Parathyroid adenoma (tissue), 2 donors: ENCODE results near the gene TAF15.
A peak's percentile ranks its signal among the peaks of the same experiment; 100 is the strongest.

Experiments used
- H2AFZ ChIP-seq: fragments of 300-600 bp; sonication (generic); one replicate; pipeline ENCODE4 v1.7.0; 2017; ENCODE audit warnings: antibody characterized with exemption, mild to moderate bottlenecking
- H3K27ac ChIP-seq: fragments of 300-600 bp; sonication (generic); one replicate; pipeline ENCODE4 v1.7.0; 2017
- H3K27me3 ChIP-seq: fragments of 300-600 bp; sonication (generic); one replicate; pipeline ENCODE4 v1.7.0; 2017; ENCODE audit warnings: low read length; ENCODE audit not compliant: control insufficient read depth, insufficient read depth
- H3K36me3 ChIP-seq: fragments of 300-600 bp; sonication (generic); one replicate; pipeline ENCODE4 v1.7.0; 2017; ENCODE audit warnings: low read length; ENCODE audit not compliant: control insufficient read depth, insufficient read depth
- H3K4me1 ChIP-seq: fragments of 300-600 bp; sonication (generic); one replicate; pipeline ENCODE4 v1.7.0; 2017; ENCODE audit warnings: control low read depth
- H3K4me2 ChIP-seq: fragments of 300-600 bp; sonication (generic); one replicate; pipeline ENCODE4 v1.7.0; 2017; ENCODE audit warnings: low read length
- H3K4me3 ChIP-seq: fragments of 300-600 bp; sonication (generic); one replicate; pipeline ENCODE4 v1.7.0; 2017; ENCODE audit warnings: low read depth, low read length
- H3K79me2 ChIP-seq: fragments of 300-600 bp; sonication (generic); one replicate; pipeline ENCODE4 v1.7.0; 2017; ENCODE audit warnings: control low read depth
- H3K9ac ChIP-seq: fragments of 300-600 bp; sonication (generic); one replicate; pipeline ENCODE4 v1.7.0; 2017; ENCODE audit warnings: mild to moderate bottlenecking
- H3K9me3 ChIP-seq: fragments of 300-600 bp; sonication (generic); one replicate; pipeline ENCODE4 v1.7.0; 2017; ENCODE audit warnings: low read length; ENCODE audit not compliant: control insufficient read depth
- CTCF ChIP-seq: fragments of 300-600 bp; sonication (generic); IDR thresholded peaks from one replicate; pipeline ENCODE4 v1.7.0; 2017; ENCODE audit warnings: antibody characterized with exemption, mild to moderate bottlenecking
- donor health status: primary hyperparathyroidism.

Gene TAF15

GRCh38 chr17:35764123-35764991, 44.9 kb upstream of the TAF15 start:
- peak overlapping the region; percentile 28 for H3K9ac ChIP-seq
- no peaks in the 10 kb centered on the region for H3K79me2 ChIP-seq
- peak; percentile 93 for TF ChIP-seq CTCF
- peak overlapping the region; percentile 76 for H3K4me2 ChIP-seq
- H3K9me3 ChIP-seq: no peaks in the 10 kb centered on the region
- no peaks in the 10 kb centered on the region for H3K36me3 ChIP-seq
- H3K4me3 ChIP-seq: peak overlapping the region; percentile 44
- peak overlapping the region; percentile 49 for H3K27ac ChIP-seq
- peak overlapping the region; percentile 100 for H2AFZ ChIP-seq
- H3K27me3 ChIP-seq: no peaks in the 10 kb centered on the region
- no peaks in the 10 kb centered on the region for H3K4me1 ChIP-seq

GRCh38 chr17:35765086-35765710, 44.1 kb upstream of the TAF15 start:
- no peak for TF ChIP-seq CTCF
- H3K4me3 ChIP-seq: no peak overlapping the region
- no peak overlapping the region for H2AFZ ChIP-seq
- H3K4me2 ChIP-seq: no peak overlapping the region
- H3K27ac ChIP-seq: no peak overlapping the region
- H3K36me3 ChIP-seq: no peaks in the 10 kb centered on the region
- H3K4me1 ChIP-seq: no peaks in the 10 kb centered on the region
- no peaks in the 10 kb centered on the region for H3K27me3 ChIP-seq
- no peak overlapping the region for H3K9ac ChIP-seq
- no peaks in the 10 kb centered on the region for H3K9me3 ChIP-seq
- H3K79me2 ChIP-seq: no peaks in the 10 kb centered on the region

- no peak overlapping the region for H3K9ac ChIP-seq
- H3K4me2 ChIP-seq: no peak overlapping the region
- no peaks in the 10 kb centered on the region for H3K9me3 ChIP-seq
- no peaks in the 10 kb centered on the region for H3K79me2 ChIP-seq
- no peak overlapping the region for H3K27ac ChIP-seq
- H3K4me3 ChIP-seq: no peak overlapping the region
- no peak overlapping the region for H2AFZ ChIP-seq
- no peaks in the 10 kb centered on the region for H3K27me3 ChIP-seq
- no peak for TF ChIP-seq CTCF
- no peaks in the 10 kb centered on the region for H3K4me1 ChIP-seq
- no peaks in the 10 kb centered on the region for H3K36me3 ChIP-seq
Observed at GRCh38 chr17:35765756-35766488, 43.4 kb upstream of the TAF15 start.

- Histone ChIP-seq H3K4me2 (no peak overlapping the region), H3K4me1 (no peaks in the 10 kb centered on the region), H3K9me3 (no peaks in the 10 kb centered on the region), H3K27ac (no peak overlapping the region), H3K4me3 (no peak overlapping the region), H3K36me3 (no peaks in the 10 kb centered on the region), H3K79me2 (no peaks in the 10 kb centered on the region), H3K9ac (no peak overlapping the region), H3K27me3 (no peaks in the 10 kb centered on the region), H2AFZ (no peak overlapping the region)
- no peak for TF ChIP-seq CTCF
Observed at GRCh38 chr17:35766489-35766877, 42.8 kb upstream of the TAF15 start.
